CD4-positive, CD25-positive, alpha-beta regulatory T cell (primary cell): ENCODE measurements around the gene LBP. TPM values are rescaled to one million over a fixed set of nuclear protein-coding genes. Genes with fewer than 3 reads are reported as not detected.
A peak's percentile ranks its signal among the peaks of the same experiment; 100 is the strongest.

Experiments used
- ATAC-seq, 2 donors: fragments of 150-1000 bp; cut with Tn5 transposase; one replicate each; pipeline ENCODE4 v1.10.0; 2021; ENCODE audit warnings: low read depth in 2 of 2, moderate number of reproducible peaks in 2 of 2, moderate library complexity in 1 of 2
- DNase-seq, 3 donors: peaks; one replicate each; pipeline versions ENCODE4 v3.0.0 to v3.0.0-alpha.2; 2012 to 2022; ENCODE audit warnings: mixed read lengths in 1 of 3
- H3K27ac ChIP-seq: one replicate; pipeline ENCODE4 v1.7.0; 2013; ENCODE audit warnings: mild to moderate bottlenecking, low read length; ENCODE audit not compliant: insufficient read depth, poor library complexity, severe bottlenecking
- H3K27me3 ChIP-seq: one replicate; pipeline ENCODE4 v1.7.0; 2013; ENCODE audit warnings: low read length; ENCODE audit not compliant: control insufficient read depth, insufficient read depth
- H3K36me3 ChIP-seq: one replicate; pipeline ENCODE4 v1.7.0; 2013; ENCODE audit warnings: mild to moderate bottlenecking, low read length, moderate library complexity; ENCODE audit not compliant: control insufficient read depth, insufficient read depth
- H3K4me1 ChIP-seq: 2 replicates; pipeline ENCODE4 v1.7.0; 2013; ENCODE audit warnings: mild to moderate bottlenecking, low read length; ENCODE audit not compliant: insufficient read depth, control insufficient read depth, poor library complexity, severe bottlenecking
- H3K4me3 ChIP-seq: one replicate; pipeline ENCODE4 v1.7.0; 2013; ENCODE audit warnings: low read depth, mild to moderate bottlenecking, low read length, moderate library complexity
- H3K9me3 ChIP-seq, 2 experiments: 1 replicate in 1 of 2; 2 replicates in 1 of 2; pipeline ENCODE4 v1.7.0; 2013; ENCODE audit warnings: low read length in 2 of 2, mild to moderate bottlenecking in 1 of 2, moderate library complexity in 1 of 2; ENCODE audit not compliant: control insufficient read depth in 2 of 2
- H3K27ac Mint-ChIP-seq, 3 donors: one replicate each; pipeline ENCODE4 v1.8.0; 2020 to 2022; ENCODE audit warnings: mild to moderate bottlenecking in 3 of 3, mixed read lengths in 3 of 3, moderate library complexity in 2 of 3
- H3K27me3 Mint-ChIP-seq: one replicate; pipeline ENCODE4 v1.8.0; 2022; ENCODE audit warnings: mild to moderate bottlenecking, mixed read lengths
- H3K36me3 Mint-ChIP-seq: one replicate; pipeline ENCODE4 v1.8.0; 2020; ENCODE audit warnings: mixed read lengths
- H3K4me1 Mint-ChIP-seq, 4 donors: one replicate each; pipeline ENCODE4 v1.8.0; 2020 to 2022; ENCODE audit warnings: mixed read lengths in 4 of 4, mild to moderate bottlenecking in 1 of 4
- H3K4me3 Mint-ChIP-seq, 4 donors: one replicate each; pipeline ENCODE4 v1.8.0; 2020 to 2022; ENCODE audit warnings: mild to moderate bottlenecking in 4 of 4, mixed read lengths in 4 of 4, moderate library complexity in 3 of 4
- H3K9me3 Mint-ChIP-seq, 7 donors: one replicate each; pipeline ENCODE4 v1.8.0; 2020 to 2022; ENCODE audit warnings: mixed read lengths in 7 of 7, mild to moderate bottlenecking in 3 of 7, moderate library complexity in 2 of 7
- polyA plus RNA-seq, 4 donors: library from polyadenylated mRNA; unstranded; fragments of 300-500 nt; fragmentation: Illumina TruSeq; gene quantifications; one replicate each; pipeline ENCODE4 v1.2.3, GENCODE V29; 2021
- total RNA-seq: library from RNA; stranded (reverse); gene quantifications from one replicate; pipeline ENCODE4 v1.2.3, GENCODE V29; 2022

LBP gene
- total and polyA plus RNA-seq, 5 donors from 2014 or later: not detected

GRCh38 chr20:38420388-38421085 lies 74.3 kb downstream of the LBP start:
- peaks cover 81% of the 10 kb centered on the region for H3K36me3 ChIP-seq
- H3K27me3 Mint-ChIP-seq: no peaks in the 10 kb centered on the region
- no peak for DNase-seq
- peaks cover 0 to 5% (median 0%) of the 10 kb centered on the region in 7 donors for H3K9me3 Mint-ChIP-seq
- no peak for ATAC-seq
- peaks cover 66% of the 10 kb centered on the region for H3K36me3 Mint-ChIP-seq
- no peak overlapping the region for H3K4me3 ChIP-seq
- H3K9me3 ChIP-seq: no peaks in the 10 kb centered on the region
- H3K4me3 Mint-ChIP-seq: no peak overlapping the region
- no peaks in the 10 kb centered on the region for H3K27me3 ChIP-seq
- no peak overlapping the region for H3K27ac Mint-ChIP-seq
- H3K4me1 Mint-ChIP-seq: peaks cover 0 to 14% (median 3%) of the 10 kb centered on the region in 4 donors
- H3K27ac ChIP-seq: no peak overlapping the region
- no peaks in the 10 kb centered on the region for H3K4me1 ChIP-seq

DNA sequence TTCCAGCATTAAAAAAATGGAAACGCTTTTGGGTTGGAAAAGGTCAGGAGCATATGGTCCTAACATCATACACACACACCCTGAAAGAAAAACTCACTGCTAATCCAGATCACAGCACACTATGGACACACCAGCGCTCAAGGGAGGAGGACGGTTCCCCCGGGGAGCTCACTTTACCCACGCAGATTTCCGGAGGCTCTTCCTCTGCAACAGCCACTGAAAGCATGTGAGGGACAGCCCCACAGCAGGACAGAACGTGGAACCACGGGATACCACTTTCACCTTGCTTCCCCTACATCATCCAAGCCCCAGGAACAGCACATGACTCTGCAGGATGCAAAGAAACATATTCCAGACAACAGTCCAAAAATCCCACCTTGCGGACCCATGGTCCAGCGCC lies 75.6 kb downstream of the LBP start:
- no peaks in the 10 kb centered on the region for H3K27me3 Mint-ChIP-seq
- no peak overlapping the region for H3K27ac Mint-ChIP-seq
- Histone ChIP-seq H3K36me3 (peaks cover 85% of the 10 kb centered on the region), H3K4me1 (no peaks in the 10 kb centered on the region), H3K27ac (no peak overlapping the region), H3K27me3 (no peaks in the 10 kb centered on the region), H3K4me3 (no peak overlapping the region), H3K9me3 (no peaks in the 10 kb centered on the region)
- DNase-seq (no peak), ATAC-seq (no peak)
- H3K9me3 Mint-ChIP-seq: no peaks in the 10 kb centered on the region
- H3K36me3 Mint-ChIP-seq: peaks cover 66% of the 10 kb centered on the region
- peak overlapping the region in 1 of 4 donors; percentile 68 for H3K4me3 Mint-ChIP-seq
- peaks cover 0 to 21% (median 6%) of the 10 kb centered on the region in 4 donors for H3K4me1 Mint-ChIP-seq

DNA sequence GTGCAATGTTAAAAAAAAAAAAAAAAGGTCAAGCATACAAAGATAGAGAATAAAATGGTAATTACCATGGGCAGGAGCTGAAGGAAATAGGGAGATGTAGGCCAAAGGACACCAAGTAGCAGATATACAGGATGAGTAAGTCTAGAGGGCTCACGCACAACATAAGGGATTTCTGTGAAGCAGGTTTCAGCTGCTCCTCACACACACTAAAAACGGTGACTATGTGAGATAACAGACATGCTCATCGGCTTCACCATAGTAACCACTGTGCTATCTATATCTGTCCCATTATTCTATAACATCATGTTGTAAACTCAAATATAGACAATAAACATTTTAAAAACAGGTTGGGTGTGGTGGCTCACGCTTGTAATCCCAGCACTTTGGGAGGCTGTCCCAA lies 77.3 kb downstream of the LBP start:
- no peaks in the 10 kb centered on the region for H3K9me3 Mint-ChIP-seq
- no peak overlapping the region for H3K4me3 ChIP-seq
- DNase-seq: no peak
- no peak overlapping the region for H3K27ac Mint-ChIP-seq
- H3K4me3 Mint-ChIP-seq: no peak overlapping the region
- H3K4me1 Mint-ChIP-seq: peaks cover 0 to 35% (median 10%) of the 10 kb centered on the region in 4 donors
- H3K36me3 ChIP-seq: peaks cover 94% of the 10 kb centered on the region
- no peaks in the 10 kb centered on the region for H3K9me3 ChIP-seq
- no peaks in the 10 kb centered on the region for H3K27me3 ChIP-seq
- no peak for ATAC-seq
- no peaks in the 10 kb centered on the region for H3K4me1 ChIP-seq
- peaks cover 69% of the 10 kb centered on the region for H3K36me3 Mint-ChIP-seq
- H3K27ac ChIP-seq: no peak overlapping the region
- no peaks in the 10 kb centered on the region for H3K27me3 Mint-ChIP-seq

- Mint-ChIP-seq H3K27ac (peak overlapping the region in 1 of 3 donors; percentile 20), H3K4me1 (peaks cover 0 to 43% (median 12%) of the 10 kb centered on the region in 4 donors), H3K4me3 (no peak overlapping the region), H3K36me3 (peaks cover 71% of the 10 kb centered on the region), H3K9me3 (no peaks in the 10 kb centered on the region), H3K27me3 (no peaks in the 10 kb centered on the region)
- Histone ChIP-seq H3K27me3 (no peaks in the 10 kb centered on the region), H3K4me3 (no peak overlapping the region), H3K9me3 (no peaks in the 10 kb centered on the region), H3K36me3 (peaks cover 98% of the 10 kb centered on the region), H3K27ac (no peak overlapping the region), H3K4me1 (no peaks in the 10 kb centered on the region)
- no peak for DNase-seq
- ATAC-seq: no peak
Measured at GRCh38 chr20:38424401-38424800, 78.1 kb downstream of the LBP start.

GRCh38 chr20:38426006-38426897 lies 80.0 kb downstream of the LBP start:
- Mint-ChIP-seq H3K9me3 (no peaks in the 10 kb centered on the region), H3K4me3 (no peak overlapping the region), H3K36me3 (peaks cover 63% of the 10 kb centered on the region), H3K4me1 (peaks cover 0 to 55% (median 14%) of the 10 kb centered on the region in 4 donors), H3K27ac (peak overlapping the region in 1 of 3 donors; percentile 96), H3K27me3 (no peaks in the 10 kb centered on the region)
- no peak for ATAC-seq
- DNase-seq: no peak
- H3K9me3 ChIP-seq: no peaks in the 10 kb centered on the region
- H3K4me1 ChIP-seq: no peaks in the 10 kb centered on the region
- no peak overlapping the region for H3K27ac ChIP-seq
- no peaks in the 10 kb centered on the region for H3K27me3 ChIP-seq
- no peak overlapping the region for H3K4me3 ChIP-seq
- peaks cover 93% of the 10 kb centered on the region for H3K36me3 ChIP-seq

Other genes with a start within 250 kb of the LBP start
- not detected for gene TGM2, start 181.2 kb upstream of the LBP start, total RNA-seq
- gene TGM2, start 181.2 kb upstream of the LBP start, polyA plus RNA-seq: under 1 TPM in 1 of 4 donors, not detected in 3; 0.13 TPM
- not detected for gene KIAA1755, start 85.7 kb upstream of the LBP start, total RNA-seq
- gene KIAA1755, start 85.7 kb upstream of the LBP start, polyA plus RNA-seq: not detected
- gene BPI, start 42.3 kb upstream of the LBP start, total RNA-seq: not detected
- gene BPI, start 42.3 kb upstream of the LBP start, polyA plus RNA-seq: not detected
- gene SNHG17, start 88.8 kb downstream of the LBP start, total RNA-seq: 64.8 TPM
- gene SNHG17, start 88.8 kb downstream of the LBP start, polyA plus RNA-seq: 10 to 100 TPM; 33.6 to 99.2 (median 88.1) TPM
- 59.1 TPM for gene RALGAPB, start 126.4 kb downstream of the LBP start, total RNA-seq
- gene RALGAPB, start 126.4 kb downstream of the LBP start, polyA plus RNA-seq: 10 to 100 TPM; 10.7 to 11.4 (median 11.0) TPM
- not detected for gene ADIG, start 234.7 kb downstream of the LBP start, total RNA-seq
- gene ADIG, start 234.7 kb downstream of the LBP start, polyA plus RNA-seq: not detected